Muscle of leg (tissue), 11 donors: ENCODE results near the gene WDR20. TPM values are rescaled to one million over a fixed set of nuclear protein-coding genes. Genes with fewer than 3 reads are reported as not detected.
"Not testable (repeated sequence)": the region's sequence is repeated elsewhere in the genome, so short reads cannot be mapped to it uniquely, and the experiment has no call there.

Experiments used
- DNase-seq: peaks from one replicate; pipeline ENCODE4 v3.0.0; 2013
- H3K27ac ChIP-seq: one replicate; pipeline ENCODE4 v1.5.1; 2013; ENCODE audit warnings: mild to moderate bottlenecking, low read length, control low read depth
- H3K27me3 ChIP-seq: one replicate; pipeline ENCODE4 v1.6.1; 2013; ENCODE audit warnings: low read length; ENCODE audit not compliant: control insufficient read depth, insufficient read depth
- H3K36me3 ChIP-seq: one replicate; pipeline ENCODE4 v1.6.1; 2013; ENCODE audit warnings: low read length; ENCODE audit not compliant: control insufficient read depth, insufficient read depth
- H3K4me1 ChIP-seq: one replicate; pipeline ENCODE4 v1.6.1; 2013; ENCODE audit warnings: low read length; ENCODE audit not compliant: control insufficient read depth, insufficient read depth
- H3K4me3 ChIP-seq: one replicate; pipeline ENCODE4 v1.5.1; 2013; ENCODE audit warnings: low read length, control low read depth
- H3K9me3 ChIP-seq: replicated peaks from 2 replicates; pipeline ENCODE4 v1.6.1; 2013; ENCODE audit warnings: low read depth, low read length; ENCODE audit not compliant: control insufficient read depth
- WGBS: methylation state at CpG from one replicate; pipeline ENCODE4 v1.1.5; 2013; ENCODE audit warnings: missing lambda C conversion rate; ENCODE audit not compliant: insufficient coverage; 5-methylcytosine and 5-hydroxymethylcytosine counted together
- polyA plus RNA-seq, 8 donors: library from polyadenylated mRNA; unstranded; fragments of 120-200 nt; gene quantifications; one replicate each; pipeline versions ENCODE4 v1.2.1 to v1.2.3, GENCODE V29; 2013; ENCODE audit warnings: inconsistent platforms in 1 of 8, low replicate concordance in 1 of 8; ENCODE audit not compliant: insufficient read length in 8 of 8, insufficient read depth in 1 of 8
- total RNA-seq: library from RNA; stranded (reverse); fragments of 120-200 nt; gene quantifications from one replicate; pipeline ENCODE4 v1.2.4, GENCODE V29; 2013

The WDR20 gene
- total and polyA plus RNA-seq, 9 donors: 20.0 to 28.9 (median 25.0) TPM

GRCh38 chr14:102239231-102239630 lies 99.5 kb downstream of the WDR20 start:
- H3K4me3 ChIP-seq: no peak overlapping the region
- H3K9me3 ChIP-seq: no peaks in the 10 kb centered on the region
- 87% methylated on average over 3 of the region's 4 CpGs for WGBS
- DNase-seq: no peak
- peaks cover 2% of the 10 kb centered on the region for H3K4me1 ChIP-seq
- H3K27me3 ChIP-seq: no peaks in the 10 kb centered on the region
- no peak overlapping the region for H3K27ac ChIP-seq
- no peaks in the 10 kb centered on the region for H3K36me3 ChIP-seq

- not testable (repeated sequence) for H3K4me3 ChIP-seq
These were observed 100.8 kb downstream of the WDR20 start for GRCh38 chr14:102240481-102240880.

DNA sequence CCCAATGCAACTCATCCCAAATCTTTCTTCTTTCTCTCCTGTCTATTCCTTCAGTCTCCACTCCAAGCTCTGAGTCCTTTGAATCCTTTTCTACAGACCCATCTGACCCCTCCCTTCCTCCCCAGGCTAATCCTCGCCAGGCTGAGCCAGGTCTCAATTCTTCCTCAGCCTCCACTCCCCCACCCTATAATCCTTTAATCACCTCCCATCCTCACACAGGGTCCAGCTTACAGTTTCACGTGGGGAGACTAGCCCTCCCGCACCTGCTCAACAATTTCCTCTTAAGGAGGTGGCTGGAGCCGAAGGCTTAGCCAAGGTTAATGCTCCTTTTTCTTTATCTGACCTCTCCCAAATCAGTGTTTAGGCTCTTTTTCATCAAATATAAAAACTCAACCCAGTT lies 101.5 kb downstream of the WDR20 start:
- no peak overlapping the region for H3K4me3 ChIP-seq
- no peaks in the 10 kb centered on the region for H3K9me3 ChIP-seq
- H3K4me1 ChIP-seq: no peaks in the 10 kb centered on the region
- DNase-seq: no peak
- H3K27me3 ChIP-seq: no peaks in the 10 kb centered on the region
- H3K27ac ChIP-seq: no peak overlapping the region
- no peaks in the 10 kb centered on the region for H3K36me3 ChIP-seq
- 68% methylated on average over 4 of the region's 4 CpGs for WGBS

More at GRCh38 chr14:102240481-102240880, 100.8 kb downstream of the WDR20 start:
- H3K4me1 ChIP-seq, H3K27me3 ChIP-seq, H3K36me3 ChIP-seq, H3K9me3 ChIP-seq, H3K27ac ChIP-seq, DNase-seq: not testable (repeated sequence)
- WGBS: 94% methylated on average over 5 of the region's 5 CpGs

DNA sequence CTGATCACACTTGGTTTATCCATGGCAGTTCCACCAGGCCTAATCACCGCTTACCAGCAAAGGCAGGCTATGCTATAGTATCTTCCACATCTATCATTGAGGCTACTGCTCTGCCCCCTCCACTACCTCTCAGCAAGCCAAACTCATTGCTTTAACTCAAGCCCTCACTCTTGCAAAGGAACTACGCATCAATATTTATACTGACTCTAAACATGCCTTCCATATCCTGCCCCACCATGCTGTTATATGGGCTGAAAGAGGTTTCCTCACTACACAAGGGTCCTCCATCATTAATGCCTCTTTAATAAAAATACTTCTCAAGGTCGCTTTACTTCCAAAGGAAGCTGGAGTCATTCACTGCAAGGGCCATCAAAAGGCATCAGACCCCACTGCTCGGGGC lies 104.1 kb downstream of the WDR20 start:
- H3K9me3 ChIP-seq, H3K36me3 ChIP-seq, H3K4me1 ChIP-seq, H3K27ac ChIP-seq, H3K27me3 ChIP-seq, DNase-seq, H3K4me3 ChIP-seq: not testable (repeated sequence)
- WGBS: 100% methylated on average over 1 of the region's 4 CpGs

GRCh38 chr14:102246071-102246470 lies 106.4 kb downstream of the WDR20 start:
- H3K27ac ChIP-seq: no peak overlapping the region
- DNase-seq: peak; percentile 23
- H3K27me3 ChIP-seq: no peaks in the 10 kb centered on the region
- H3K36me3 ChIP-seq: no peaks in the 10 kb centered on the region
- WGBS: 38% methylated on average over 9 of the region's 9 CpGs
- H3K4me1 ChIP-seq: no peaks in the 10 kb centered on the region
- no peak overlapping the region for H3K4me3 ChIP-seq
- no peaks in the 10 kb centered on the region for H3K9me3 ChIP-seq

- peaks cover 3% of the 10 kb centered on the region for H3K4me1 ChIP-seq
- H3K27ac ChIP-seq: no peak overlapping the region
- no peak overlapping the region for H3K4me3 ChIP-seq
- H3K27me3 ChIP-seq: no peaks in the 10 kb centered on the region
- no peaks in the 10 kb centered on the region for H3K9me3 ChIP-seq
- WGBS: 52% methylated on average over 7 of the region's 8 CpGs
- H3K36me3 ChIP-seq: no peaks in the 10 kb centered on the region
- DNase-seq: no peak
These were observed 108.4 kb downstream of the WDR20 start for GRCh38 chr14:102248121-102248520.

DNA sequence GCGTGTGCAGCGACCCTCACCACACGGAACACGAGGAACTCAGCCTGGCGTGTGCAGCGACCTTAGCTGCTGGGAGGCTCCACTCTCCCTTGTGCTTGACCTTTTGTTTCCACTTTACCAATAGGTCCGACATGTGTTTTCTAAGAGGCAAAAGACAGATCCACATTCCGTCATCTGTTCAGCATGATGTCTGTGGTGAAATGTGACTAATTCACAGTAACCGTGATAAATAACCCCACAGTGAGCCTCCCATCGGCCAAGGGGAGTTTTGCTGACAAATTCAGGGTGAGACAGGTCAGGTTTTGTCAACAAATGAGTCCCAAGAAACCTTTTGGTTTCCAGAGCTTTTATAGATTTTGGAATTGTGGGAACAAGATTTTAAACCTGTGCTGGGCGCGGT lies 109.3 kb downstream of the WDR20 start:
- Histone ChIP-seq H3K27me3 (no peaks in the 10 kb centered on the region), H3K27ac (no peak overlapping the region), H3K4me1 (peaks cover 3% of the 10 kb centered on the region), H3K4me3 (no peak overlapping the region), H3K9me3 (no peaks in the 10 kb centered on the region), H3K36me3 (no peaks in the 10 kb centered on the region)
- no peak for DNase-seq
- WGBS: 84% methylated on average over 5 of the region's 12 CpGs

DNA sequence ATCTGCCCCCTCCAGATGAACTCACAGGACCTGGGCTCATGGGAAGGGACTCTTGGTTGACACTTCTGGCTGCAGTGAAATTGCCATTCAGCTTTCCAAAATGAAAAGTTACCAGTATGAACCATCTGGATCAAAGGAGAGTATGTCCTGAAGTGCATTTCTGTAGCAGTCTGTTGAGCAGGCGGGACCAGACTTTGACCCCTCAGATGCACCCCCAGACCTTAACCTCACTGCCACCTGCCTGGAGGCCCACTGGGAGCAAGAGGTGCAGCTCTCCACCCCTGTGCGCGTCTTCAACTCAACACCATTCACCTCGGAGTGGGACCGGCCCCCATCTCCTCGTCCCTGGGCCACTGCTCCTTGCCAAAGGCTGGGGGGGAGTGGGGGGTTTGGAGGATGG lies 110.3 kb downstream of the WDR20 start:
- no peaks in the 10 kb centered on the region for H3K9me3 ChIP-seq
- no CpG with 5 or more reads among the region's 6 CpGs for WGBS

GRCh38 chr14:102250636-102251035 lies 110.9 kb downstream of the WDR20 start:
- Histone ChIP-seq H3K27ac (no peak overlapping the region), H3K27me3 (no peaks in the 10 kb centered on the region), H3K4me1 (peaks cover 3% of the 10 kb centered on the region), H3K4me3 (no peak overlapping the region), H3K36me3 (no peaks in the 10 kb centered on the region), H3K9me3 (no peaks in the 10 kb centered on the region)
- no peak for DNase-seq
- 91% methylated on average over 10 of the region's 15 CpGs for WGBS

More for the DNA sequence above, 110.3 kb downstream of the WDR20 start:
- no peaks in the 10 kb centered on the region for H3K36me3 ChIP-seq
- no peaks in the 10 kb centered on the region for H3K27me3 ChIP-seq
- H3K4me1 ChIP-seq: peaks cover 3% of the 10 kb centered on the region
- no peak for DNase-seq
- H3K27ac ChIP-seq: no peak overlapping the region
- no peak overlapping the region for H3K4me3 ChIP-seq

DNA sequence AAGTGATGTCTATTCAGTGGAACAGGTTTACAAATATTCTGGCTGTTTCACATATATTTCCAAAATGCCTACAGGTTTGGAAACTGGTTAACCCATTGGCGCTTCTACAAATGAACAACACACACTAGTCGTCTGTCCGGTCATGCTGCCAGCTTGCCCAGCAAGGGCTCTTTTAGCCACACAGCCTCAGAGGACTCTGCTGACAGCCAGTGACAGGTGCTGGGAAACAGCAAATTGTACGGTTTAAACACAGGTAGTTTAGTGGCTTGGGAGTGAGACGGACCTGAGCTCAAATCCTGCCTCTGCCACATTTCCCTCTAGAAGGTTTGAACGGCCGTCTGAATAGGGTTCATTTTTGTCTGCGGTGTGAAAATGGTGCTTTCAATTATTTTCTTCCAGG lies 111.5 kb downstream of the WDR20 start:
- Histone ChIP-seq H3K4me1 (peaks cover 3% of the 10 kb centered on the region), H3K27me3 (no peaks in the 10 kb centered on the region), H3K4me3 (no peak overlapping the region), H3K9me3 (no peaks in the 10 kb centered on the region), H3K36me3 (no peaks in the 10 kb centered on the region), H3K27ac (no peak overlapping the region)
- no CpG with 5 or more reads among the region's 8 CpGs for WGBS
- no peak for DNase-seq
